Thyroid gland (tissue), 4 donors: ENCODE data around the gene FXN. TPM values are rescaled to one million over a fixed set of nuclear protein-coding genes. Genes with fewer than 3 reads are reported as not detected.

Experiments used
- DNase-seq, 2 donors: peaks; one replicate each; pipeline ENCODE4 v3.0.0-alpha.2; 2019
- H3K27ac ChIP-seq, 3 donors: fragments of 200-600 bp; sonication (generic); 1 replicate in 2 of 3; 2 replicates in 1 of 3; pipeline ENCODE4 v1.5.1; 2016 to 2019; ENCODE audit warnings: mild to moderate bottlenecking in 1 of 3, moderate library complexity in 1 of 3
- H3K27me3 ChIP-seq: fragments of 200-600 bp; sonication (generic); one replicate; pipeline ENCODE4 v1.5.1; 2019
- H3K36me3 ChIP-seq, 2 donors: fragments of 200-600 bp; sonication (generic); one replicate each; pipeline ENCODE4 v1.5.1; 2016 to 2019
- H3K4me1 ChIP-seq, 2 donors: fragments of 200-600 bp; sonication (generic); one replicate each; pipeline ENCODE4 v1.5.1; 2017 to 2019
- H3K4me3 ChIP-seq, 3 donors: fragments of 200-600 bp; sonication (generic); replicated peaks in 1 of 3; 1 replicate in 2 of 3; 2 replicates in 1 of 3; pipeline ENCODE4 v1.5.1; 2016; ENCODE audit warnings: mild to moderate bottlenecking in 1 of 3
- H3K9me3 ChIP-seq: fragments of 200-600 bp; sonication (generic); one replicate; pipeline ENCODE4 v1.5.1; 2017
- CTCF ChIP-seq, 6 experiments: fragments of 200-600 bp in 3 of 6; fragments of 450-650 bp in 3 of 6; sonication (generic) in 3 of 6; IDR thresholded peaks; one replicate each; pipeline ENCODE4 v1.5.1; 2016 to 2019; ENCODE audit warnings: antibody characterized with exemption in 6 of 6, mild to moderate bottlenecking in 2 of 6, inconsistent platforms in 1 of 6, moderate library complexity in 1 of 6
- POLR2A ChIP-seq, 2 donors: fragments of 450-650 bp; IDR thresholded peaks; one replicate each; pipeline ENCODE4 v1.6.1; 2017; ENCODE audit warnings: antibody characterized with exemption in 2 of 2, mild to moderate bottlenecking in 2 of 2, moderate library complexity in 1 of 2
- WGBS, 2 donors: methylation state at CpG; one replicate each; pipeline ENCODE4 v1.1.5; 2017; 5-methylcytosine and 5-hydroxymethylcytosine counted together
- intact Hi-C: fragments of 100-400 bp; cut with DNase I; formaldehyde crosslinking; loops from one replicate; pipeline ENCODE4 v1.15.1; 2023
- total RNA-seq, 4 donors: library from RNA; depleted of rRNA; stranded (reverse); fragments of >200 nt; gene quantifications; one replicate each; pipeline ENCODE4 v1.2.3, GENCODE V29; 2016

The FXN gene
- total RNA-seq, 4 donors from 2014 or later: 10.6 to 11.4 (median 11.1) TPM

DNA sequence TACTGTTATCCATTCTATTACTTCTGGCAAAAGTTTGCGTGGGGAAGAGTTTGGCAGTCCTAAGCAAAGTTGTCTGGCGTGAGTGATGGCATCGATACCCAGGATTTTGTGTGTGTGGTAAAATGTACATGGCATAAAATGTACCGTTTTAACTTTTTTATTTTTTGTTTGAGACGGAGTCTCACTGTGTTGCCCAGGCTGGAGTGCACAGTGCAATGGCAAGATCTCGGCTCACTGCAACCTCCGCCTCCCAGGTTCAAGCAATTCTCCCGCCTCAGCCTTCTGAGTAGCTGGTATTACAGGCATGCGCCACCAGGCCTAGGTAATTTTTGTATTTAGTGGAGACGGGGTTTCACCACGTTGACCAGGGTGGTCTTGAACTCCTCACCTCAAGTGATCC is 83.1 kb downstream of the FXN start:
- no peak for DNase-seq
- WGBS, 2 donors: 88 to 91% methylated on average over 11 of the region's 11 CpGs
- intact Hi-C loops: loop anchor here (10.0 kb wide), 1 partner anchor 54 kb away; no protein-coding TSS in a partner anchor
- TF ChIP-seq POLR2A (IDR thresholded peaks at IDR 0.05) (no peak), CTCF (IDR thresholded peaks at IDR 0.05) (no peak)
- Histone ChIP-seq H3K9me3 (no peaks in the 10 kb centered on the region), H3K27me3 (no peaks in the 10 kb centered on the region), H3K36me3 (no peaks in the 10 kb centered on the region), H3K4me3 (no peak overlapping the region), H3K27ac (no peak overlapping the region), H3K4me1 (peaks cover 12 to 21% of the 10 kb centered on the region in 2 donors)

GRCh38 chr9:69120380-69121154 is 85.0 kb downstream of the FXN start:
- DNase-seq: peak; percentile 97
- H3K4me3 ChIP-seq: peak overlapping the region; percentile 33 to 63 (median 62)
- intact Hi-C loops: no loop called here
- H3K4me1 ChIP-seq: peaks cover 12 to 31% of the 10 kb centered on the region in 2 donors
- no peaks in the 10 kb centered on the region for H3K36me3 ChIP-seq
- WGBS, 2 donors: 22 to 27% methylated on average over 25 to 27 of the region's 27 CpGs
- H3K9me3 ChIP-seq: no peaks in the 10 kb centered on the region
- no peaks in the 10 kb centered on the region for H3K27me3 ChIP-seq
- H3K27ac ChIP-seq: peak overlapping the region; percentile 97 to 100 (median 98)
- TF ChIP-seq POLR2A (IDR thresholded peaks at IDR 0.05) (peak; percentile 67 to 90), CTCF (IDR thresholded peaks at IDR 0.05) (no peak)

- WGBS, 2 donors: 0 to 10% methylated on average over 10 to 83 of the region's 86 CpGs
- intact Hi-C loops: no loop called here
- DNase-seq: peak; percentile 77 to 82
These were observed 85.9 kb downstream of the FXN start for GRCh38 chr9:69121155-69122081.

DNA sequence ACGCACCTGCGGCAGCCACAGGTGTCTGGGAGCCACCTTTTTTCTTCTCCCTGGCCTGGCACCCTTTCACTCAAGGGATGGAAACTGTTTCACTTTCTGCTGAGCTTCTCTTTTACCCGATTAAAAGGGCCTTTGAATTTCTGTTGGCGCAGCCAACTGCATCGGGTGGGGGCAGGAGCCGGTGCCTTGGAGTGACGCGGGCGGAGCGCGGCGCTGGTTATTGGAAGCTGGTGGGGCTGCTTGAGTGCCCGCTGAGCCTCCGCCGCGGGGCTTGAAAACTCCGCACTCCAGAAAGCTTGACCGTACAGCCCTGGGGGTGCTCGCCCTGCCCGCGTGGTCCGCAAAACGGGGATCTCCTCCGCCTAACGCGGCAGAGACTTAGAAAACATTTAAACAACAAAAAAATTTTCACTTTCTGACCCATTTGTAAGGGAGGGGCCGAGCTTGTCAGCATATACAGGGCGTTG is 86.6 kb downstream of the FXN start:
- Histone ChIP-seq H3K27me3 (no peaks in the 10 kb centered on the region), H3K4me1 (peaks cover 12 to 28% of the 10 kb centered on the region in 2 donors), H3K9me3 (no peaks in the 10 kb centered on the region), H3K36me3 (no peaks in the 10 kb centered on the region), H3K4me3 (peak overlapping the region; percentile 62 to 91 (median 63)), H3K27ac (peak overlapping the region; percentile 97 to 100 (median 98))
- 0 to 1% methylated on average over 28 of the region's 28 CpGs for WGBS, 2 donors
- intact Hi-C loops: no loop called here
- TF ChIP-seq CTCF (IDR thresholded peaks at IDR 0.05): no peak
- peak in 1 of 2 donors; percentile 76 for TF ChIP-seq POLR2A (IDR thresholded peaks at IDR 0.05)
- DNase-seq: peak; percentile 95

More at GRCh38 chr9:69121155-69122081, 85.9 kb downstream of the FXN start:
- H3K27ac ChIP-seq: peak overlapping the region; percentile 97 to 100 (median 98)
- no peaks in the 10 kb centered on the region for H3K27me3 ChIP-seq
- no peaks in the 10 kb centered on the region for H3K9me3 ChIP-seq
- peaks cover 12 to 28% of the 10 kb centered on the region in 2 donors for H3K4me1 ChIP-seq
- H3K36me3 ChIP-seq: no peaks in the 10 kb centered on the region
- H3K4me3 ChIP-seq: peak overlapping the region; percentile 62 to 91 (median 63)
- TF ChIP-seq POLR2A (IDR thresholded peaks at IDR 0.05): peak in 1 of 2 donors; percentile 9
- peak in 2 of 6 experiments; percentile 7 to 15 for TF ChIP-seq CTCF (IDR thresholded peaks at IDR 0.05)
